Stimulated activated CD4-positive, alpha-beta T cell treated with anti-CD3 and anti-CD28 coated beads, Interleukin-1b, Interleukin-23, amount 100 ng/mL, for 48 hours (primary cell): ENCODE measurements around the gene TXNDC12.
"Not testable (repeated sequence)": the region's sequence is repeated elsewhere in the genome, so short reads cannot be mapped to it uniquely, and the experiment has no call there.

Experiments
- DNase-seq: peaks from one replicate; pipeline ENCODE4 v3.0.0-alpha.2; 2020

The TXNDC12 gene

GRCh38 chr1:52055066-52055865, at the start of gene TXNDC12:
TXNDC12 (minus strand) TSS chr1:52055191; CDS start chr1:52055096, 95 bp downstream.
- DNase-seq = peak; percentile 68

GRCh38 chr1:52102336-52103013, 47.5 kb upstream of the TXNDC12 start:
- no peak for DNase-seq

- DNase-seq = no peak
These were observed 43.3 kb upstream of the TXNDC12 start for GRCh38 chr1:52098139-52098871.

- no peak for DNase-seq
These were observed 41.2 kb upstream of the TXNDC12 start for GRCh38 chr1:52096216-52096615.

GRCh38 chr1:52094300-52094699, 39.3 kb upstream of the TXNDC12 start:
- DNase-seq = not testable (repeated sequence)

- DNase-seq = not testable (repeated sequence)
These were observed 32.9 kb upstream of the TXNDC12 start for GRCh38 chr1:52087892-52088291.

GRCh38 chr1:52080014-52080415, 25.0 kb upstream of the TXNDC12 start:
- DNase-seq = no peak

GRCh38 chr1:52077277-52077676, 22.3 kb upstream of the TXNDC12 start:
- DNase-seq = not testable (repeated sequence)

- no peak for DNase-seq
These were observed 17.3 kb upstream of the TXNDC12 start for GRCh38 chr1:52072291-52072690.

- no peak for DNase-seq
These were observed 15.7 kb upstream of the TXNDC12 start for GRCh38 chr1:52070704-52071103.

GRCh38 chr1:52063192-52063591, 8.2 kb upstream of the TXNDC12 start:
- no peak for DNase-seq

- no peak for DNase-seq
These were observed 5.8 kb upstream of the TXNDC12 start for GRCh38 chr1:52060822-52061221.

GRCh38 chr1:52059888-52060287, 4.9 kb upstream of the TXNDC12 start:
- DNase-seq = no peak

- no peak for DNase-seq
These were observed 4.3 kb upstream of the TXNDC12 start for GRCh38 chr1:52059321-52059720.

- DNase-seq = no peak
These were observed 3.0 kb upstream of the TXNDC12 start for GRCh38 chr1:52057876-52058415.

- no peak for DNase-seq
These were observed 2.3 kb upstream of the TXNDC12 start for GRCh38 chr1:52057255-52057654.

- DNase-seq = no peak
These were observed 1.9 kb upstream of the TXNDC12 start for GRCh38 chr1:52056937-52057231.

GRCh38 chr1:52056163-52056936, 1.4 kb upstream of the TXNDC12 start, which contains the start of gene BTF3L4:
BTF3L4 (plus strand) TSS chr1:52056295; CDS start chr1:52059848, 3,553 bp downstream.
- DNase-seq = peak; percentile 96

GRCh38 chr1:52055866-52056162, 823 bp upstream of the TXNDC12 start:
- DNase-seq = no peak

GRCh38 chr1:52054496-52055065, 410 bp downstream of the TXNDC12 start:
- no peak for DNase-seq

GRCh38 chr1:52053862-52054261, 1.1 kb downstream of the TXNDC12 start:
- DNase-seq = no peak

GRCh38 chr1:52049337-52049736, 5.7 kb downstream of the TXNDC12 start:
- DNase-seq = not testable (repeated sequence)
